Common myeloid progenitor, CD34-positive (primary cell): ENCODE results near the gene CFAP251.
A peak's percentile ranks its signal among the peaks of the same experiment; 100 is the strongest.

Source experiments
- CTCF ChIA-PET: fragments of 350-600 bp; sonication (Branson Sonifier 250); formaldehyde crosslinking; loops from one replicate; lab custom pipeline; 2021; ENCODE audit warnings: antibody characterized with exemption; lab: Charles Lee
- POLR2A ChIA-PET: fragments of 350-600 bp; sonication (Branson Sonifier 250); formaldehyde crosslinking; loops from one replicate; lab custom pipeline; 2021; ENCODE audit warnings: antibody characterized with exemption; lab: Charles Lee
- DNase-seq, 3 donors: peaks; one replicate each; pipeline versions ENCODE4 v3.0.0 to v3.0.0-alpha.2; 2013
- H3K27ac ChIP-seq, 2 experiments: 1 replicate in 1 of 2; 2 replicates in 1 of 2; pipeline ENCODE4 v1.7.0; 2013; ENCODE audit warnings: inconsistent platforms in 2 of 2, low read length in 2 of 2, mild to moderate bottlenecking in 2 of 2, low read depth in 1 of 2, moderate library complexity in 1 of 2; ENCODE audit not compliant: severe bottlenecking in 2 of 2, insufficient read depth in 1 of 2, poor library complexity in 1 of 2
- H3K27me3 ChIP-seq, 5 experiments: replicated peaks in 2 of 5; 1 replicate in 3 of 5; 2 replicates in 2 of 5; pipeline versions ENCODE4 v1.6.1 to v1.7.0; 2013; ENCODE audit warnings: low read length in 4 of 5, mild to moderate bottlenecking in 2 of 5, moderate library complexity in 2 of 5, inconsistent platforms in 1 of 5; ENCODE audit not compliant: insufficient read depth in 5 of 5, control insufficient read depth in 4 of 5
- H3K36me3 ChIP-seq, 4 experiments: 1 replicate in 2 of 4; 2 replicates in 2 of 4; pipeline versions ENCODE4 v1.6.1 to v1.7.0; 2013; ENCODE audit warnings: low read length in 3 of 4, control low read depth in 1 of 4, mild to moderate bottlenecking in 1 of 4; ENCODE audit not compliant: control insufficient read depth in 4 of 4, insufficient read depth in 4 of 4
- H3K4me1 ChIP-seq, 4 experiments: 1 replicate in 3 of 4; 2 replicates in 1 of 4; pipeline versions ENCODE4 v1.6.1 to v1.7.1; 2013; ENCODE audit warnings: low read length in 3 of 4, mild to moderate bottlenecking in 3 of 4, control low read depth in 1 of 4, inconsistent platforms in 1 of 4, moderate library complexity in 1 of 4; ENCODE audit not compliant: control insufficient read depth in 4 of 4, insufficient read depth in 4 of 4; ENCODE audit errors: control extremely low read depth in 1 of 4
- H3K4me3 ChIP-seq, 7 experiments: 1 replicate in 4 of 7; 2 replicates in 3 of 7; pipeline versions ENCODE4 v1.5.1 to v1.7.0; 2013; ENCODE audit warnings: mild to moderate bottlenecking in 7 of 7, low read length in 6 of 7, moderate library complexity in 6 of 7, inconsistent platforms in 2 of 7, low read depth in 2 of 7, control low read depth in 1 of 7; ENCODE audit not compliant: insufficient read depth in 4 of 7, control insufficient read depth in 1 of 7; ENCODE audit errors: extremely low read depth in 1 of 7
- H3K9me3 ChIP-seq, 5 experiments: 1 replicate in 4 of 5; 2 replicates in 1 of 5; pipeline versions ENCODE4 v1.6.1 to v1.7.1; 2013; ENCODE audit warnings: low read length in 4 of 5, mild to moderate bottlenecking in 2 of 5, inconsistent platforms in 1 of 5, low read depth in 1 of 5, moderate library complexity in 1 of 5; ENCODE audit not compliant: control insufficient read depth in 4 of 5, insufficient read depth in 2 of 5; ENCODE audit errors: control extremely low read depth in 1 of 5
- WGBS: methylation state at CpG from one replicate; pipeline ENCODE4 v1.1.5; 2013; ENCODE audit not compliant: insufficient coverage; 5-methylcytosine and 5-hydroxymethylcytosine counted together

CFAP251 gene

DNA sequence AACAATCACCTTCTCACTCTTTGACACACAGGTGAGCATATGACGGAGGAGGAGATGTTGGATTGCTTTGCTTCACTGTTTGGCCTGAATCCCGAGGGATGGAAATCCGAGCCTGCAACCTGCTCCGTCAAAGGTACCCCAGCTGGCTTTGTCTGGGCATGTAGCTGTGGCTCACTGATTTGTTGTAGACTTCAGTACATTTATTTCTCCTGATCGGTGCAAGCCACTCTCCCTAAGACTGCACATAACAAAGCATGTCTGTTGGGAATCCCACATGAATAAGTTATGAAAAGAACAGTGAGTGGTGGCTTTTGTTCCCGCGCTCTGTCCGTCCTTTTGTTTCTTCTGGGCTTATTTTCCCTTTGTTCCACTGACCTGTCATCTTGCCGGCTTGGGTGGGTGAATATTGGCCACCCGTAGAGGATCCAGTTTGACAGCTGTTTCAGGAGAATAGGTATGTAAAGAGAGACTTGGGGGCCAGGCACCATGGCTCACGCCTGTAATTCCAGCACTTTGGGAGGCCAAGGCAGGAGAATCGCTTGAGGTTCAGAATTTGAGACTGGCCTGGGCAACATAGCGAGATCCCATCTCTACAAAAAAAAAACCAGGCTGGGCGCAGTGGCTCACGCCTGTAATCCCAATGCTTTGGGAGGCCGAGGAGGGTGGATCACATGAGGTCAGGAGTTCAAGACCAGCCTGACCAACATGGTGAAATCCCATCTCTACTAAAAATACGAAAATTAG, 83.2 kb downstream of the CFAP251 start:
- no peaks in the 10 kb centered on the region for H3K27me3 ChIP-seq
- no peak for DNase-seq
- H3K9me3 ChIP-seq = peaks cover 0 to 2% (median 0%) of the 10 kb centered on the region in 5 experiments
- H3K27ac ChIP-seq = no peak overlapping the region
- CTCF ChIA-PET = no interaction called here
- no peaks in the 10 kb centered on the region for H3K36me3 ChIP-seq
- H3K4me1 ChIP-seq = peaks cover 17 to 35% (median 31%) of the 10 kb centered on the region in 4 experiments
- 100% methylated on average over 9 of the region's 17 CpGs for WGBS
- H3K4me3 ChIP-seq = no peak overlapping the region
- POLR2A ChIA-PET = no interaction called here

DNA sequence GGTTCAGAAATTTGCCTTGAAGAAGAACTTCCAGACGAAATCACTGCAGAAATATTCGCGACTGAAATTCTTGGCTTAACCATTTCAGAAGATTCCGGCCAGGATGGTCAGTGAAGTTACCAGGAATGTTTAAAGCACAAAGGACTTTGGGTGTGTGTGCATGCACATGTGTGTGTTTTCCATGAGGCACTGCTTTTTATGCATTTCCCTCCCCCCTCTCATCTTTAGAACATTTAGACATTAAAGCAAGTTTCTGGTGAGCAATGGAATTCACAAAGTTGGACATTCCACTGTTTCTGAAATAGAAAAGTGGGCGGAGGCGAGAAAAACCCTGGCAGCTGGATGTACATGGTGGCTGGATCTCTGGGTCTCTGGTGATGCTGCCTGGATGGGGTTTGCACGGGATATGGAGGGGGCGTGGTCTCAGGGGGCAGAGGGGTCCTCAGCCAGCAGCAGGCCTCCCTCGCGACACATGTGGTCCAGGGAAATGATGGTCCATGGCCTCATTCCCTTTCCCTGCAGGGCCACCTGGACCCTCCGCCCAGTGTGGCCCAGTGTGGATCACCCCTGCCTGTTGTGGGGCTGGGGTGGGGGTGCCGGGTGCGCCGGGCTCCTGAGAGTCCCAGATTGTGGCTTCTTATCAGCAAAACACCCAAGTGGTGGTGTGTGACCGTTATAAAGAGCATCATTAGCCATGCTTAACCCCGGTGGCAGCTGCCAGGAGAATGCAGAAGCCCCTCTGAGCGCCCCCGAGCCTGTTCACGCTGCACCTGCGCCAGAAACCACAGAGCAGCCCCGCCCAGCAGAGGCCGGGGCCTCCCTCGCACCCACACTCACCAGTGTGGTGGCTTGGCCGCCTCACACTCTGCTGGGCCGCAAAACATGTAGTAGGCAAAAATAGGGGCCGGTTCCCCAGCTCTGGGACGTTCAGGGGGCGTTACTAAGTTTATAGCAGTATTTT, 85.5 kb downstream of the CFAP251 start:
- Histone ChIP-seq H3K4me3 (peak overlapping the region in 2 of 7 experiments; percentile 1 to 26), H3K36me3 (no peaks in the 10 kb centered on the region), H3K27me3 (no peaks in the 10 kb centered on the region), H3K27ac (peak overlapping the region in 1 of 2 experiments; percentile 57), H3K4me1 (peaks cover 13 to 38% (median 29%) of the 10 kb centered on the region in 4 experiments), H3K9me3 (peaks cover 0 to 2% (median 0%) of the 10 kb centered on the region in 5 experiments)
- ChIA-PET CTCF (interaction anchor here (0.7 to 1.5 kb wide), 4 partner anchors 9 to 49 kb away, joined by 3 to 5 read pairs (median 3); no protein-coding TSS in a partner anchor), POLR2A (no interaction called here)
- peak; percentile 79 to 96 (median 91) for DNase-seq
- WGBS = 16% methylated on average over 24 of the region's 28 CpGs

DNA sequence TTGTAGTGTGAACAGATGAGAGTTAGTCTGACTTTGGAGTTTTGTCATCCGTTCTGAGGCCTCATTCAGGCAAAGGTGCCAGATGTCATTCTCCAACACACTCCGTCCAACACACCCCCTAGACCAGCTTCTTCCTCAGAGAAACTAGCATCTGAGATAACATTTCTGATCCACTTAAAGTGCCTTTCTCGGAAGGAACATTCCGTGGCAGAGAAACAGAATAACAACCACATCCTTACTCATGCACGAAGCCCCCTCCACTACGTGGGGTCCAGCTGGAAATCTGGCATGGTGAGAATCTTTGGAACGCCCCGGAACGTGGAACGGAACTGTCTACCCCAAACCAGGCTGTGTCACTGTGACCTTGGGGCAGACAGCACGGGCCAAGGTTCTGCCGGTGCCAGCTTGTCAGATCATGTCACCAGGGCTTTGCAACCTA, 86.3 kb downstream of the CFAP251 start:
- ChIA-PET CTCF (interaction anchor here (0.7 to 2.2 kb wide), 3 partner anchors 10 to 16 kb away, joined by 3 to 5 read pairs (median 4); no protein-coding TSS in a partner anchor), POLR2A (interaction anchor here (0.6 kb wide), 1 partner anchor 23 kb away, joined by 3 read pairs; no protein-coding TSS in a partner anchor)
- Histone ChIP-seq H3K9me3 (no peaks in the 10 kb centered on the region), H3K27ac (peak overlapping the region in 1 of 2 experiments; percentile 57), H3K36me3 (no peaks in the 10 kb centered on the region), H3K27me3 (no peaks in the 10 kb centered on the region), H3K4me1 (peaks cover 13 to 38% (median 29%) of the 10 kb centered on the region in 4 experiments), H3K4me3 (peak overlapping the region in 2 of 7 experiments; percentile 1 to 26)
- 41% methylated on average over 6 of the region's 12 CpGs for WGBS
- DNase-seq = no peak

DNA sequence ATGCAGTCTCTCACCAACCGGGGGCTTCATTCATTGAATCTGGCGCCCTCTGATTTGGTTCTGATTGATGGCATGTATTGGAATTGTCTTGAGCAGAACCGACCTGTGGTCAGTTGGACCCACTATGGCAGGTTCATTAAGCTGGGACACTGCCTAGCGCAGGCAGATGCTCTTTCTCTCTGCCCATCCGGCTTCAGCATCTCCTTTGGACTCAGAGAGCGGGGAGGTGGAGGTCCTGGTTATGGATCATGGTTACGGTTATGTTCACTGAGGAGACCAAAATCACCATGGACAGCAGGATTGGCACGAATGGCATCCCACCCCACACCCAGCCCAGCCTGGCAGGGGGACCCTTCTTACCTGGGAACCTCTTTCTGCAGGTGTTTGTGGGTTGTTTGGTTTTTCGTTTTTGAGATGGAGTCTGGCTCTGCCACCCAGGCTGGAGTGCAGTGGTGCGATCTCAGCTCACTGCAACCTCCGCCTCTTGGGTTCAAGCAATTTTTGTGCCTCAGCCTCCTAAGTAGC, 86.9 kb downstream of the CFAP251 start:
- CTCF ChIA-PET = interaction anchor here (1.3 to 2.2 kb wide), 4 partner anchors 13 to 92 kb away, joined by 3 to 5 read pairs (median 4); no protein-coding TSS in a partner anchor
- POLR2A ChIA-PET = interaction anchor here (0.6 kb wide), 1 partner anchor 22 kb away, joined by 3 read pairs; no protein-coding TSS in a partner anchor

DNA sequence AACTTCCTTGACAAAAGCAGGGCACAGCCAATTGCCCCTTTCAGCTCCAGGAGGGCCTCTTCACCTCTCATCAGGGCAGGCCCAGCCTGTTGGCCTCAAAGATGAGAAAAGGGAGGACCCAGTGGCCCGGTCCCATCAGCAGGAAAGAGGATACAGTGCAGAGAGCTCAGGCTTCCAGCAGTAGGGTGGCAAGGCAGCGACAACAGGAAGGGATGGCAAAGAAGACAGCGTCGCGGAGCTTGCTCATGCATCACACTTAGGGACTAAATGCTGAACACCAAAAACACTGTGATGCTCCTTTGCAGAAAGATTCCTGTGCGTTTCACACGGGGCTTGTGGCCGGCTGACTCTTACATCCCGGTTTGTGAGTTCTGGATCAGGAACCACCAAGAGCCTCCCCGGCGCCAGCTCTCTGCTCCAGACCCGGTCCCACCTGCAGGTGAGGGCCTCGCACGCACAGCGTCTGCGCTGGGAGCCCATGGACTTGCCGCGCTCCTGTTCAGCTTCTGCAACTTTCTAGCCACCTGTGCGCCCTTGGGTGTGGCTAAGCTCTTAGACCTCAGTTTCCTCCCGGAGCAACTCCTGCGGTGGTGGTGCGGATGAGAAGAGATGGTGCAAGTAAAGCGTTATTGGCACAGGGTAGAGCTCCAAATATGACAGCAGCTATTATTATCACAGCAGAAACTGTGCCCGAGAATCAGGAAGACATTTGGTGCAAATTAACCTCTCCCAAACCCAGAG, 88.0 kb downstream of the CFAP251 start:
- Histone ChIP-seq H3K4me1 (peaks cover 13 to 38% (median 29%) of the 10 kb centered on the region in 4 experiments), H3K4me3 (no peak overlapping the region), H3K36me3 (no peaks in the 10 kb centered on the region), H3K27me3 (no peaks in the 10 kb centered on the region), H3K27ac (no peak overlapping the region), H3K9me3 (no peaks in the 10 kb centered on the region)
- 94% methylated on average over 21 of the region's 24 CpGs for WGBS
- ChIA-PET CTCF (interaction anchor here (0.7 to 2.2 kb wide), 8 partner anchors 8 to 93 kb away, joined by 3 to 5 read pairs (median 3); partner anchors contain the start of gene BCL7A), POLR2A (no interaction called here)
- DNase-seq = no peak

More for the DNA sequence above, 86.9 kb downstream of the CFAP251 start:
- Histone ChIP-seq H3K4me1 (peaks cover 13 to 38% (median 29%) of the 10 kb centered on the region in 4 experiments), H3K9me3 (no peaks in the 10 kb centered on the region), H3K36me3 (no peaks in the 10 kb centered on the region), H3K4me3 (peak overlapping the region in 1 of 7 experiments; percentile 10), H3K27ac (peak overlapping the region in 1 of 2 experiments; percentile 16), H3K27me3 (no peaks in the 10 kb centered on the region)
- 96% methylated on average over 6 of the region's 11 CpGs for WGBS
- no peak for DNase-seq

DNA sequence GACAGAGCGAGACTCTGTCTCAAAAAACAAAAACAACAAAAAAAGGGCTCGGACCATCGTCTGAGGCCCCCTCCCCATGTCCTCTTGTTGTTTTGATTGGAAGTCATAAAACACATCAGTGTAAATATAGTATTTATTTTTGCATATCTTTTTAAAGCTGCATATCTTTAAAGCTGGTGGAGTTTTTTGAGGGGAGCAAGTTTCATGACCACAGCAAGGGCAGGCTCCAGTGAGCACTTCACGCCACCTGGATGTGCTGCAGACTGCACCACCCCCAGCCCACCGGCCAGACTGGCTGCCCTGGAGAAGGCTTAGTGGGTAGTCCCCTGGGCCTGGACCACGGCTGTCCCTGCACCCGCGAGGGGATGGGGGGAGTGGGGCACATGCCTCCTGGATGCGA, 91.3 kb downstream of the CFAP251 start:
- H3K9me3 ChIP-seq = no peaks in the 10 kb centered on the region
- H3K4me1 ChIP-seq = peaks cover 5 to 22% (median 16%) of the 10 kb centered on the region in 4 experiments
- CTCF ChIA-PET = interaction anchor here (0.8 kb wide), 1 partner anchor 26 kb away, joined by 4 read pairs; no protein-coding TSS in a partner anchor
- H3K27me3 ChIP-seq = no peaks in the 10 kb centered on the region
- no peak overlapping the region for H3K27ac ChIP-seq
- H3K4me3 ChIP-seq = no peak overlapping the region
- no peaks in the 10 kb centered on the region for H3K36me3 ChIP-seq
- no peak for DNase-seq
- POLR2A ChIA-PET = no interaction called here
- WGBS = 100% methylated on average over 3 of the region's 9 CpGs
